Stimulated activated CD4-positive, alpha-beta T cell treated with anti-CD3 and anti-CD28 coated beads, TNF-alpha, amount 100 ng/mL, for 48 hours (primary cell): ENCODE measurements around the gene CHSY3.
A peak's percentile ranks its signal among the peaks of the same experiment; 100 is the strongest.

Source experiments
- DNase-seq, 3 donors: peaks; one replicate each; pipeline ENCODE4 v3.0.0-alpha.2; 2020; ENCODE audit warnings: low read depth in 3 of 3

Gene CHSY3

DNA sequence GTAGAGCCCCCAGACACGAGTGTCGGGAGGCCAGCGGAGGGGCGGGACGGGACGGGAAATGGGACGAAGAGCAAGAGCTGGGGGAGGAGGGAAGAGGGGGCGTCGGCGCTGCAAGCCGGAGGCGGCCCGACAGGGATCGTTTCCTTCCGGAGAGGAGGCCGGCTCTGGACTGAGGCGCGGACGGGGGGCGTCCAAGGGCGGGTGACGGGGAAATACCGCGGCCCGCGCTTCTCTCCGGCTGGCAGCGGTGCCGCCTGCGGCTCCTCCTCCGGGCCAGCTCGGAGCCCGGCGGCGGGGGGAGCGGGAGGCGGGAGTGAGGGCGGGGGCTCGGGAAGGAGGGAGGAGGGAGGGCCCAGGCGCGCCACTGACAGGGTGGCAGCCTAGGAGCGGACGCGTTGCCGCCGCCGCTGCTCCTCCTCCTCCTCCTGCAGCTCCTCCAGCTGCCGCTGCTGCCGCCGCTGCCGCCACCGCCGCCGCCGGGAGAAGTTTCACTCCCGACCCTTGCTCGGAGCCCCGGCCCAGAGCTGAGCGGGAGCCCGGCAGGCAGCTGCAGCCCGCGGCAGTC lies at the start of gene CHSY3:
Gene CHSY3, plus strand, starts transcription at position 364 of the 565 bp plus-strand sequence.
- DNase-seq = peak in 2 of 3 donors; percentile 21 to 25

DNA sequence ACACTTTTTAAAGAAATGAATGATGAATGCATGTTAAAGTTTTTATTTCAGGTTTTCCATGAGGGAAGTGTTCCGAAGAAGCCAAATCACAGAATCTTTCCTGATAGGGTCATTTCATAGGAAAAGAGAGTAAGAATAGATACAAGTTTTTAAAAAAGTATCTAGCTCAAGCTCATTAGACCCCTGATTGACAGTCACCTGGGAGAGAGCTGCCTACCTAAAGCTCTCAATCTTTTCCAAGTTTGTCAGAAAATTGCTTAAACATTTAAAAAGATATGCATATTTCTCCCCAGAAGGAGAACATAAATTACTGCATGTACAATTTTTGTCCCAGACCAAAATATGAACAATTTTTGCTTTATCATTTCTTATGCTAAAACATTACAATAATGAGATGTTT lies 47.9 kb upstream of the CHSY3 start:
- no peak for DNase-seq

DNA sequence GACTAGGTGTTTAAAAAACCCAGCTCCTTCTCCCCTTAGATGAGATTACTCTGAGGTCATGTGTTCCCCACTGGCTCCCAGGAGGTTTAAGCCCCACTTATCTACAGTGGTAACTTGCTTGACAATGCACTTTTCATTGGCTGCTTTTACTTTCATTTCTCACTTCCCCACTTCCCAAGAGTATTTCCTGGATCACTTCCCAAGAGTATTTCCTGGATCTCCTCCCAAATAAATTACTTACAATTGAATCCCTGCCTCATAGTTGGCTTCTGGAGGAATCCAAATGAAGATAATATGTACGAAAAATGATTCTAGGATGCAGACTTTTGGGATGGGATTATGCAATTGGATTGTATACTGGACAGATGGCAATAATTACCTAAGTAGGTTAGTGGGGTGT lies 47.1 kb upstream of the CHSY3 start:
- DNase-seq = no peak

GRCh38 chr5:129858131-129858675 lies 46.1 kb upstream of the CHSY3 start:
- DNase-seq = no peak

DNA sequence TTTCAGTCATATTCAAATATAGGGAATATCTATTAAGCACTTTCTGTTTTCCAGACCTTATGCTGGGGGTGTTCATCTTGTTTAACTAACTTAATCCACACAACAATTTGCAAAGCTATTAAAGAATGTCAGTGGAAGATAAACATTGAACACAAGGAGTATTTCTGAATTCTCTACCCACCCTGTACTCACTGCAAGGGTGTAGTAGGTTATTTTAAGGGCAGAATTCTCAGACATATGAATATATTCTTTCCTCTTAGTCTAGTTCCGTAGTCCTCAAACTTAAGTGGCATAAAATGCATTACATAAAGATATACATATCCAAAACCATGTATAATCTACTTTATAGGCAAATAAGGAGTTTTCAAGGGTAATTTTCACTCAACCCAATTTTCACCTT lies 19.9 kb upstream of the CHSY3 start:
- DNase-seq = no peak

DNA sequence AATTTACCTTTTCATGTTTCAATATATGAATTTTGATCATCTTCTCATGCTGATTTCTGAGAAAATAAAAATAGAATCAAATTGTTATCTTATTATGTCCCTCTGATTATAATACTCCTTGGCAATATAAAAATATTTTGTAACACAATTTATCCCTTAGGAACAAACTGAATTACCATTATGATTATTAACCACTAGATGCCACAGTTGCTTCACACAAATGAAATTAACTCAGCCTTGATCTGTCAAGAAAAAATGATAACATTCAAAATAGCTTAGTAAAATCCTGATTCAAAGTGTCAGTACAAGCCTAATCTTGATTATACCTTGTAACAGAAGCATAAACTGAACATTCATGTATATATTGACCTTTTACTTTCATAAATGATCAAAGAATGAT lies 4.8 kb upstream of the CHSY3 start:
- DNase-seq = no peak

GRCh38 chr5:129902816-129903215 lies 1.4 kb upstream of the CHSY3 start:
- DNase-seq = no peak

DNA sequence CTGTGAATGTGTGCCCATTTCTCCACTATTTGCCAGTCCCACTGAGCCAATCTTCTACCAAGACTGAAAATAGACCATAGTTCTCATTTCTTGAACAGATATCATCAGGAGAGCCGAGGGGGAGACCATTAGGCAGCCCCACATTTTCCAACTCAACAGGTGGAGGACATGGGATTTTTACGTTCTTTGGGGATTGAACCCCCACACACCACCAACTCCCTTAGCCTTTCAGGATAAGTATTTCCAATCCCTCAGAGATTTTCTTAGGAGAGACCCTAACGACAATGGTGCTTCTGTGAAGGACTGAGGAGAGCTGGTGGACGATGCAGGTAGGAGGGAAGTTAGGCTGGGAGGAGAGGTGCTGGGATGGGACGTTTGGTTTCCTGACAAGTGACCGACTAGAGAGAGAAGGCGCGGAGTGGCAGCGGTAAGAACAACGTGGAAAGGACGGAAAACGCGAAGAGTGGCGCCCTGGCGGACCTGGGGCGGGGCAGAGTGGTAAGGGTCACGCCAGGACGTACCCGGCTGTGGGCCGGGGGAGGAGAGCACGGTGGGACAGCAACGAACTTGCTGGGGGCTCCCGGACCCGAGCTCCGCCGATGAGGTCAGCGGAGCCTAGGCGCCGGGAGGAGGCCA lies 681 bp upstream of the CHSY3 start:
- DNase-seq = no peak

DNA sequence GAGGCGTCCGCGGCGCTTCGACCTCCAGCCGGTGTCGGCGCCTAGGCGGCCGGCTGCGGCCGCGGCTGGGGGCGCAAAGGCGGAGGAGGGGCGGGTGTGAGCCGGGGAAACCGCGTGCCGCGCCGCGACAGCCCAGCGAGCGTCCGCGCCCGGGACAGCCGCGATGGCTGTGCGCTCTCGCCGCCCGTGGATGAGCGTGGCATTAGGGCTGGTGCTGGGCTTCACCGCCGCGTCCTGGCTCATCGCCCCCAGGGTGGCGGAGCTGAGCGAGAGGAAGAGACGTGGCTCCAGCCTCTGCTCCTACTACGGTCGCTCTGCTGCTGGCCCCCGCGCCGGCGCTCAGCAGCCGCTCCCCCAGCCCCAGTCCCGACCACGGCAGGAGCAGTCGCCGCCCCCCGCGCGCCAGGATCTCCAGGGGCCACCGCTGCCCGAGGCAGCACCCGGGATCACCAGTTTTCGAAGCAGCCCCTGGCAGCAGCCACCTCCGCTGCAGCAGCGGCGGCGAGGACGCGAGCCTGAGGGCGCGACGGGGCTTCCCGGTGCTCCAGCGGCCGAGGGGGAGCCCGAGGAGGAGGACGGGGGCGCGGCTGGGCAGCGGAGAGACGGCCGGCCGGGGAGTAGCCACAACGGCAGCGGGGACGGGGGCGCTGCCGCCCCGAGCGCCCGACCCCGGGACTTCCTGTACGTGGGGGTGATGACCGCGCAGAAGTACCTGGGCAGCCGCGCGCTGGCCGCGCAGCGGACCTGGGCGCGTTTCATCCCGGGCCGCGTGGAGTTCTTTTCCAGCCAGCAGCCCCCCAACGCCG lies 605 bp downstream of the CHSY3 start:
- no peak for DNase-seq

- no peak for DNase-seq
These were observed 1.4 kb downstream of the CHSY3 start for GRCh38 chr5:129905473-129906176.

DNA sequence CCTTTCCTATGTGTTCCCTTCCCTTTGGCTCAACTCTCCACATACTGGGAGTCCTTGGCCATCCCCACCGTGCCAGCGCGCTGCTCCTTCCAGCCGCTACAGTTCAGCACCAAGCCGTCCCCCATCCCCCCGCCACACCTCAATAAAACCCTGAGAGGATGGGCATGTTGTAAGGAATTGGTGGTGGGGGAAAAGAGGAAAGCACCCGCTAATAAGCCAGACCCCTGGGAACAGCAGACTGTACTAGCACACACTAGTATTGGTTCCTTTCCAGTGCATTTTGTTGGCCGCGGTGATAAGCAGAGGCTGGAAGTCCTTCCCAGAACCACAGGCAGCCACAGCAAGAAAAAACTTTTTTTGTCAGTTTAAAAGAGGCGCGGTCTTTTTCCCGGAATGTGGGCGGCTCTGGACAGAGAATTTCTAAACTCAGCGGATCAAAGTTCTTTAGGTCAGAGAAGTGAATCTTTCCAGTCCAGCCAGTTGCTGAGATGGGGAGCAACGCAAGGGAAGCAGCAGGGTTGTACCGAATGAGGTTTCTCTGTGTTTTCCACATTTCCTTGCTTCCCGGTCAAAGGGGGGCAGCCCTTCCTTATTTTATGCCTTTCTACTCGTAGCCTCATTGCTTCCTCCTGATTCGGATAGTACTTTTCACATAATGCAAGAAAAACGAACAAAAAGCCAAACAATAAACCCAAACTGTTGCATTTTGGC lies 2.1 kb downstream of the CHSY3 start:
- no peak for DNase-seq

GRCh38 chr5:129909225-129909624 lies 5.0 kb downstream of the CHSY3 start:
- no peak for DNase-seq

DNA sequence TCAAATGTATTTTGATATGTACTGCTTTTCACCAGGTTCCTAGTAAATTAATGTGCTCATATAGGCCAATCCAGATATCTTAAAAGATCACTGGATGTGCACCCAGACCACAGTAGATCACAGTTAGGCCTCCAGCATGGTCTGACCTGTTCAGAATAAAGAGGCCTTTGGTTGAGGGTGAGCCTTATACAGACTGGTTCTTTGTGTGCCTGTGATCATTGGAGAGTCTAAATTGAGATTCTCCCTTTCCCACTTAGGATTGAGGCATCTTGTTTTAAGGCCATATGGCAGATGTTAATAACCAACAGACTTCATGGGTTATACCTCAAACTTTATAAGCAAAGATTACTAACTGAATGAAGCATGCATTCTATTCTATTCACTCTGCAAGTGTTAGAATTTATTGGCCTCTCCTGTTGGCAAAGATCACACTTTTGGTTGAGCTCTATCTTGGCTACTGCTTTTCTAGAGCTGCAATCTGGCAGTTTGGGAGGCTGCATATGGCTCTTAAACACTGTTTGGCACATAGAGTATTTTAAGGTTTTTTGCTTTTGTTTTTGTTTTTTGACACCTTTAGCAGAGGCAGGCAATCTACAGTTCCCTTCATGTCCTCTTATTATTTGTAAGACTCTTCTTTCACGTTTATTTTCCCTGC lies 8.5 kb downstream of the CHSY3 start:
- DNase-seq = no peak

DNA sequence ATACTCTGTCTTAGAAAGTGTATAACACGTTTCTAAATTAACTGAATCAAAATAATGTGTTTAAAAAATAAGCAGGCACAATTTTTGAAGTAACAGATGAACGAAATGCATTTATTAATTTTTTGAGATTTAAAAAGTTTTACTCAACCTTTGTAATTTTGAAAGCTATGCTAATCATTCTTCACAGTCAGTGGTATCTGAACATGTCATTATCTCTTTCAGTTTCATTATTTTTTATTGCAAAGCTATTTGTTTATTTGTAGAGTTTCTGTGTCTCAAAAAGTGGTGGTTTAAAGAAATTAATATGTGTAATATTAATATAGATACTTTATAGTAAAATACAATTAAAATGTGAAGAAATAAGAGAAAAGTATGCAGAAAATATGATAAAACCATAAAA lies 11.2 kb downstream of the CHSY3 start:
- no peak for DNase-seq

DNA sequence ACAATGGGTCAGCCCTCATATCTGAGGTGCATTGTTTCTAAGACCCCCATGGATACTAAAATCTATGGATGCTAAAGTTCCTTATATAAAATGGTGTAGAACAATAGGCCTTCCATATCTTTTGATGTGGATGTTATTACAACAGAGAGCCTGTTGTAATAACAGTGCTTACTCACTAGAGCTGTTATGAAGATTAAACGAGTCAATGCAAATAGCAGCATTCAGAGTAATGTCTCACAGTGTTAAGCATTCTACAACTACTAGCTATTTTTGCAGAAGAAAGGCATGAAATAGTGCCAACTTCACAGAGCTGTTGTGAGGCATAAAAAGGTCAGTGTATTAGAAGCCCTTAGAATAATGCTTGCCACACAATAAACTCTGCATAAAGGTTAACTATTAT lies 13.0 kb downstream of the CHSY3 start:
- no peak for DNase-seq

DNA sequence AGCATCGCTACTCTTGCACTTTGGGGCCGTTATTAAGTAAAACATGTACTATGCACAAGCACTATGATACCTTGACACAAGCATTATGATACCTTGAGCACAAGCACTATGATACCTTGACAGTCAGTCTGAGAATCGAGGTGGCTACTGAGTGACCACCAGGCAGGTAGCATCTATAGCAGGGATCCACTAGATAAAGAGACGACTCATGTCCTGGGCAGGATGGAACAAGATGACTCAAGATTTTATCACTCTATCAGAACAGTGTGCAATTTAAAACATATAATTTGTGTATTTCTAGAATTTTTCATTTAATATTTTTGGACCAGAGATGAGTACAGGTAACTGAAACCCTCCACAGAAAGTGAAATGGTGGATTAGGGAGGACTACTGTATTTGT lies 16.9 kb downstream of the CHSY3 start:
- no peak for DNase-seq

GRCh38 chr5:129930221-129930620 lies 26.0 kb downstream of the CHSY3 start:
- DNase-seq = no peak

GRCh38 chr5:129935626-129936025 lies 31.4 kb downstream of the CHSY3 start:
- DNase-seq = no peak

- no peak for DNase-seq
These were observed 33.8 kb downstream of the CHSY3 start for GRCh38 chr5:129938077-129938476.

- DNase-seq = no peak
These were observed 39.7 kb downstream of the CHSY3 start for GRCh38 chr5:129943936-129944335.

DNA sequence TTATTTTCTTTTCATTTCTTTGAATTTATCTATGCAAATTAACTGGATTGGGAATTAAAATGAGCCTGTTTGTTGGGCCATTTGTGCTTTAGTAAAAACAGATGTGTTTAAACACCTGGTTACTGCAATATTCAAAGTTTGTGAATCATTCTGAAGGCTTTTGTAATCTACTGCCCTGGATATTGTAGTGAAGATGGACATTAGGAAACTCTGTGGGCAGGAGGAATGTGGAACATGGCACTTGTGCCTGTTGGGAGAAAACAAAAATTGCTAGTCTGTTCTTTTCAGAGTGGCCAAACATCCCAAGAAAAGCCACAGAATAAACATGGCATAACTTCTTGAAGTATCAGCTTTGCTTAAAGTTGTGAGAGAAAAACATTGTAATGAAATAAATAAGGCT lies 40.8 kb downstream of the CHSY3 start:
- DNase-seq = no peak
